Measurements from ENCODE around the gene FLACC1. TPM values are rescaled to one million over a fixed set of nuclear protein-coding genes. Genes with fewer than 3 reads are reported as not detected.
"Not testable (repeated sequence)": the region's sequence is repeated elsewhere in the genome, so short reads cannot be mapped to it uniquely, and the experiment has no call there.

The FLACC1 gene
- total RNA-seq, 1 donor from 2014 or later: 2.4 TPM

DNA sequence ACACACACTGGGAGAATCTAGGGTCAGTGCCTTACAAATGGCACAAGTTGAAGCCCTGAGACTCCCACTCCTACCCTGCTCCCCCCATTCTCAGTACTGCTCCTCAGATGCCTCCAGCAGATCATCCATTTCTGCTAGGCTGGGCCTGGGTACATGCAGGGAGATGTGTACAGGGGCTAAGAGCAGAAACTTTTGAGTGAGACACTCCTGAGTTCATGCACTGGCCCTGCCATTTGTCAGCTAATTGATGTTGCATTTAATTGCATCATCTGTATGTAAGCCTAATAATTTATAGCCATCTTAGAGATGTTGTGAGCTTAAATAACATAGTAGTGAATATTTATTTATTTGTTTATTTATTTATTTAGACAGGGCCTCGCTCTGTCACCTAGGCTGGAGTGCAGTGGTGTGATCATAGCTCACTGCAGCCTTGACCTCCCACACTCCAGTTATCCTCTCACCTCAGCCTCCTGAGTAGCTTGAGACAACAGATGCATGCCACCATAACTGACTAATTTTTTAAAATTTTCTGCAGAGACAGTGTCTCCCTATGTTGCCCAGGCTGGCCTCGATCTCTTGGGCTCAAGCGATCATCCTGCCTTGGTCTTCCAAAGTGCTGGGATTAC is 101.6 kb downstream of the FLACC1 start:
- DNase-seq (ENCODE audit: low read depth): no peak

DNA sequence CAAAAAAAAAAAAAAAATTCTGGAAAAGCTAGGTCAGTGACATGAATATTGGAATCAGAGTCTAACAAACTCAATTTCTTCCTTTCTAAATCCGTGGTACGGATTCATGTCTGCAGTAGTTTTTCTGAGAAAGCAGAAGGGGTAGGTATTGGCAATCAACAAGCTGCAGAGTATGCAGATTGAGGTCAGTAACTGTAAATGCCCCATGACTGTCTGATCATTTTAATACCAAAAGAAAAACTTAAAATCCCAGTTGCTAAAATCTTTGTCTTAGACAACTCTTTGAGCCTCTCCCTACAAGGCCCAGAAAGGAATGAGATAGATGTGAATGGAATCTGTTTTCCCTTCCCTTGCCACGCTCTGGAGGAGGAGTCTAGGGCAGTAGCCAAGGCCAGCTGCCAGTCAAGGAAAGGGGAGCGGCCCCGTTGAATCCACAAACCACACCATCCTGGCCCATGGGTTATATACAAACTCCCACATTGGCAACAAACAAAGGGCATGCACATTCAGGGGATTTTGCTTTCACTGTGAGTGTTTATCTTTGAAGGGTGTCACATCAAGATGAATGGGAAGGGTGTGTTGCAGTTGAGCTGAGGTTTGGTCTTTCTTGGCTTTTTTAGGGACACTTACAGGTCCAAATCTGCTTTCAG is 102.9 kb downstream of the FLACC1 start:
- DNase-seq (ENCODE audit: low read depth): peak; percentile 78

DNA sequence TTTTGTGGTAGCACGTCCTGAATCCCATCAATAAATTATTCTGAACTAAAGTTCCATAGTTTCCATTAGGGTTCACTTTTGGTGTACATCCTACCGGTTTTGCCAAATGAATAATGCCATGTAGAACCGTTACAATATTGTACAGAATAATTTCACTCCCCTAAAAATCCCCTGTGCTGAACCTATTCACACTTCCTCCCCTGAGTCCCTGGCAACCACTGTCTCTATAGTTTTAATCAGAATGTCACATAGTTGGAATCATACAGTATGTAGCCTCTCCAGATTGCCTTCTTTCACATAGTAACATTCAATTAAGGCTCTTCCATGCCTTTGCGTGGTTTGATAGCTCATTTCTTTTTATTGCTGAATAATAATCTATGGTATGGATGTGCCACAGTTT is 106.4 kb downstream of the FLACC1 start:
- no peak for DNase-seq (ENCODE audit: low read depth)

DNA sequence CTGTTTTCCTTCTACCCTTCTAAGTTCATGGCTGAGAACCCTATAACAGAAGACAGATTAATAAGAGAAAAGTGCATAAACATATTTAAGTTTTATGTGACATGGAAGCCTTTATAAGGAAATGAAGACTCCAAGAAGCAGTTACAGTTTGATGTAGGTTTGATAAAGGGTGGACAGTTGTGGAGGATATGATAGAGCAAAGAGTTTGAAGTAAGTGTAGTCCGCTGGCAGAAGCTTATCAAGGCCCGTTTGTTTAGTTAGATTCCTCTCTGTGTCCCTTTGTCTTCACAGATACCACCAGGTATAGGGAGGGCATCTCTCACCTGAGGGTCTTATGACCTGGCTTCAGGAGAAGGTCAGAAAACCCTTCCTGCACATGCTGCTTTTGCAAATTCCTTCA is 107.3 kb downstream of the FLACC1 start:
- no peak for DNase-seq (ENCODE audit: low read depth)

DNA sequence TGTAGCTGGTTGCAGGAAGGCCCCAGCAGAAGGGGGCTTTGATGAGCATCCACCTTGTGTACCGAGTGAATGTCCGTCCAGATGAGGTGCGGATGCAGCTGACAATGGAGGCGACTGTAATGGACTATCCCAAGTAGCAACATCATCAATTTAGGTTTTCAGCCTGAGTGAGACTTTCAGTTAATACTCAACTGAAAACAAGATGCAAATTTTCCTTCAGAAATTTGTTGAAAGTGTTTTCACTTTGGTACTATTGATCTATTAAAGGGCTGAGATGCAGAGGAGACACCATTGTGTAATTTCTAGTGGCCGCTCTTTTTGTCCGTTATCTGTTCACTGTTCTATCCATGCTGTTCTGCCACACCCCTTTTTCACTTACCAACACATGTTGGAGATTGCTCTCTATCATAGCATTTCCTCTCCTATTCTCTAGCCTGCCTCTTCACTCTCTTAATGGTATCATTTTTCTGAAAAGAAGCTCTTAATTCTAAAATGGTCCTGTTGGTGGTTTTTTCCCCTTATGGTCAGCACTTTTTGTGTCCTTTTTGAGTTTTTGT is 108.8 kb downstream of the FLACC1 start:
- no peak for DNase-seq (ENCODE audit: low read depth)

DNA sequence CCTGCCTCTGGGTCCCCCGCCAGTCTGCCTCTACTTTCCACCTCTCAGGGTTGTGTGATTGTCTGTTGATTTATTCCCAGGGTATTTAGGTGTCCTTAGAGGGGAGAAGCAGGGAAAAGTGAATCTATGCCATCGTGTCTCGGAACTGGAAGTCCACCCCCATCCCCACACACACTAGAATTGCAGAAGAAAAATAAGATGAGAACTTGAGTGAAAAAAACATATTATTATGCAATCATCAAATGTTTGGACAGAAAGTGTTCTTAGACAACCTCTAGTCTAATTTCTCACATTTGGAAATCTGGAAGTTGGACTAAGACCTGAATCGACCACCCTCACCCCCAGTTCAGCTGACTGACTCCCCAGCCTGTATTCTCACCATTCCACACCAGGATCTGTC is 110.9 kb downstream of the FLACC1 start:
- DNase-seq (ENCODE audit: low read depth): no peak

DNA sequence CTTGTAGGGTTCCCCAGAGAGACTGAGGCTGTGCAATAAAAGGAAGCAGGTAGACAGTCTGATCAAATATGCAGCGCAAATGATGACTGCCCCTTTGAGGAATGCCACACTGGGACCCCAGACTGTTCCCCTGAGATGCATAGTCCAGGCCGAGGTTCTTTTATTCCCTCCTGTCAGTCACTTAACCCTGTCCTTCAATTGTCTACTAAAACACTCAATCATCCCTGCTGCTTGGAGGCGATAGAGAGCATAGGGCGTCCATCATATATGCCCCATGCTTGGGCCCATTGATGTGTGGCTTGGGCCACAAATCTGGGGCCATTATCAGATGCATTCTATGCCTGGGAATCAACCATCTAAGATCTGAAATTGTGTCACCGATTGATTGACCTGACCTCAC is 112.3 kb downstream of the FLACC1 start:
- DNase-seq (ENCODE audit: low read depth): no peak

DNA sequence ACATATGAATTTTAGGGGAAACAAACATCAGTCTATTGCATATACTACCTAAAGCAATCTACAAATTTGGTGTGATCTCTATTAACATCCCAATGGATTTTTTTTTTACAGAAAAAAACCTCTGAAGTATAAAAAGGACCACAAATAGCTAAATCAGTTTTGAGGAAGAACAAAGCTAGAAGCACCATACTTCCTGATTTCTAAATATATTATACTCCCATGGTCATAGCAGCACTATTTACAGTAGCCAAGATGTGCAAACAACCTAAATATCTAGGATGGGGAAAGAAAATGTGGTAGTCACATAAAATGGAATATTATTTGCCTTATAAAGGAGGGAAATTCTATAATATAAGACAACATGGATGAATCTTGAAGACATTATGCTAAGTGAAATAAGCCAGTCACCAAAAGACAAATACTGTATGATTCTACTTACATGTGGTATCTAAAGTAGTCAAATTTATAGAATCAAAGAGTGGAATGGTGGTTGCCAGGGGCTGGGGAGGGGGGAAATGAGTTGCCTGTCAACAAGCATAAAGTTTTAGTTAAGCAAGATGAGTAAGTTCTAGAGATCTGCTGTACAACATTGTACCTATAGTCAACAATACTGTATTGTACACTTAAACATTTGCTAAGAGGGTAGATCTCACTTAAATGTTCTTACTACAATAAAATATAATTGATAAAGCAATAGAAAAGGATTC is 114.4 kb downstream of the FLACC1 start:
- no peak for DNase-seq (ENCODE audit: low read depth)

DNA sequence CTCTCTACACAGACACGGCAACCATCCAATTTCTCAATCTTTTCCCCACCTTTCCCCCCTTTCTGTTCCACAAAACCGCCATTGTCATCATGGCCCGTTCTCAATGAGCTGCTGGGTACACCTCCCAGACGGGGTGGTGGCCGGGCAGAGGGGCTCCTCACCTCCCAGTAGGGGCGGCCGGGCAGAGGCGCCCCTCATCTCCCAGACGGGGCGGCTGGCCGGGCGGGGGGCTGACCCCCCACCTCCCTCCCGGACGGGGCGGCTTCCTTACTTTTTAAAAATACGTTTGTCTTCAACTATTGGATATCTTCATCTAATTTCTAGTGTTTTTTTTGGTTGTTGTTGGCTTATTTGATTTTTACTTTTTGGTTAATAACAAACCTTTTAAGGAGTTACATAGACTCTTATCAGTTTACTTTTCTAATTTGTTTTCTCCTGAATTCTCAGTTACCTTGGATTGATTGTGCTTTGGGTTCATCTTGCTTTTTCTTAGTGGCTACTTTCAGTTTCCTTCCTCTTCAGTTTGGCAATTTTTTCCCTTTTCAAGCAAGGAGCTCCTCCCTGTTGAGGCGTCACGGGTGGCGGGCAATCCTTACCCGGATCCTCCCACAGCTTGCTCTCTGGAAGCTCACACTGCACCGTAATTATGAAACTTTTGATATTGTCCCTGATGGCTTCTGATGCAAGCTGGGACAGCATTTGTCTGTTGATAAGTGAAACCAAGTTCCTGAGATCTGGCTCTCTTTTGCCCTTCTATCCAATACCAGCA is 117.8 kb downstream of the FLACC1 start:
- DNase-seq (ENCODE audit: low read depth): not testable (repeated sequence)

Other genes starting within 250 kb of the FLACC1 start
- 45.4 and 54.0 TPM in 2 replicates for gene CFLAR, start 241.2 kb downstream of the FLACC1 start, total RNA-seq
- 0.48 TPM in 1 of 2 replicates, not detected in the other for gene CASP10, start 174.2 kb downstream of the FLACC1 start, total RNA-seq
- gene CASP8, start 96.8 kb downstream of the FLACC1 start, total RNA-seq: 10.4 and 12.5 TPM in 2 replicates
- 34.3 and 47.9 TPM in 2 replicates for gene TRAK2, start 94.1 kb upstream of the FLACC1 start, total RNA-seq
- gene STRADB, start 94.4 kb upstream of the FLACC1 start, total RNA-seq: 219 and 254 TPM in 2 replicates

Data from myocyte (in vitro differentiated cells).